OCI-LY3 (cell line): ENCODE results near the gene EFHC1.

Experiments used
- H2AFZ ChIP-seq: fragments of 200-600, 300-600 bp; shearing (Covaris generic); 2 replicates; pipeline ENCODE4 v1.6.0; 2014; ENCODE audit warnings: antibody characterized with exemption, low read depth, low read length
- H3K27ac ChIP-seq: fragments of 200-600, 300-600 bp; sonication (generic); 2 replicates; pipeline ENCODE4 v1.5.1; 2014; ENCODE audit warnings: mild to moderate bottlenecking, low read length, moderate library complexity, mixed read lengths
- H3K27me3 ChIP-seq: fragments of 200-600, 300-600 bp; sonication (generic); 2 replicates; pipeline ENCODE4 v1.6.1; 2014; ENCODE audit warnings: low read depth, low read length, mixed read lengths
- H3K36me3 ChIP-seq: fragments of 200-600, 300-600 bp; sonication (generic); replicated peaks from 2 replicates; pipeline ENCODE3; 2014; ENCODE audit warnings: low read depth, low read length, mixed read lengths
- H3K4me1 ChIP-seq: fragments of 300-600, 200-600 bp; sonication (generic); 2 replicates; pipeline ENCODE4 v1.6.1; 2014; ENCODE audit warnings: low read length, mixed read lengths
- H3K4me2 ChIP-seq: fragments of 200-600, 300-600 bp; sonication (generic); 2 replicates; pipeline ENCODE4 v1.6.1; 2014; ENCODE audit warnings: low read length, mixed read lengths
- H3K4me3 ChIP-seq: fragments of 300-600, 200-600 bp; sonication (generic); 2 replicates; pipeline ENCODE4 v1.5.1; 2014; ENCODE audit warnings: antibody characterized with exemption, mild to moderate bottlenecking, low read length, moderate library complexity
- H3K79me2 ChIP-seq: fragments of 300-600, 200-600 bp; shearing (Covaris generic); 2 replicates; pipeline ENCODE4 v1.6.1; 2014; ENCODE audit warnings: mild to moderate bottlenecking, low read length, mixed read lengths
- H3K9ac ChIP-seq: fragments of 300-600, 200-600 bp; shearing (Covaris generic); 2 replicates; pipeline ENCODE4 v1.6.0; 2014; ENCODE audit warnings: mild to moderate bottlenecking, low read length, moderate library complexity
- H3K9me3 ChIP-seq: fragments of 200-600, 300-600 bp; shearing (Covaris generic); 2 replicates; pipeline ENCODE4 v1.6.1; 2014; ENCODE audit warnings: low read length, mixed read lengths; ENCODE audit not compliant: insufficient read depth
- H4K20me1 ChIP-seq: fragments of 200-600, 300-600 bp; sonication (generic); 2 replicates; pipeline ENCODE4 v1.6.1; 2016; ENCODE audit warnings: low read length, mixed read lengths; ENCODE audit not compliant: insufficient read depth
- CTCF ChIP-seq: fragments of 200-600, 300-600 bp; sonication (generic); IDR thresholded peaks from 2 replicates; pipeline ENCODE4 v1.5.1; 2014; ENCODE audit warnings: antibody characterized with exemption, low read length, low read depth
- EZH2phosphoT487 ChIP-seq: fragments of 200-600 bp; shearing (Covaris generic); IDR thresholded peaks from 2 replicates; pipeline ENCODE4 v1.6.1; 2018; ENCODE audit warnings: antibody characterized with exemption, mixed run types, low read depth

EFHC1 gene

GRCh38 chr6:52544602-52545405 lies 124.7 kb downstream of the EFHC1 start:
- H3K9me3 ChIP-seq, result no peaks in the 10 kb centered on the region
- H4K20me1 ChIP-seq, result no peaks in the 10 kb centered on the region
- H3K4me3 ChIP-seq, result no peak overlapping the region
- H3K9ac ChIP-seq, result no peak overlapping the region
- H2AFZ ChIP-seq, result no peak overlapping the region
- peak overlapping the region; percentile 33; the same call in 1 of the 2 replicates for H3K4me2 ChIP-seq
- H3K36me3 ChIP-seq, result peaks cover 3% of the 10 kb centered on the region
- TF ChIP-seq CTCF (no peak), EZH2phosphoT487 (no peak)
- peaks cover 79% of the 10 kb centered on the region for H3K79me2 ChIP-seq
- peaks cover 71% of the 10 kb centered on the region for H3K4me1 ChIP-seq
- H3K27me3 ChIP-seq, result no peaks in the 10 kb centered on the region
- 0 out of 2 replicates have a peak overlapping the region, but pooled peaks have one; percentile 86 for H3K27ac ChIP-seq

- no peaks in the 10 kb centered on the region for H3K9me3 ChIP-seq
- TF ChIP-seq CTCF, result no peak
- no peak for TF ChIP-seq EZH2phosphoT487
- H3K4me2 ChIP-seq, result peak overlapping the region; percentile 76
- no peak overlapping the region for H2AFZ ChIP-seq
- peaks cover 79% of the 10 kb centered on the region for H3K4me1 ChIP-seq
- H3K9ac ChIP-seq, result peak overlapping the region; percentile 61
- peak overlapping the region; percentile 86 for H3K27ac ChIP-seq
- H3K27me3 ChIP-seq, result no peaks in the 10 kb centered on the region
- H3K4me3 ChIP-seq, result peak overlapping the region; percentile 53
- H3K36me3 ChIP-seq, result peaks cover 3% of the 10 kb centered on the region
- no peaks in the 10 kb centered on the region for H4K20me1 ChIP-seq
- H3K79me2 ChIP-seq, result peaks cover 76% of the 10 kb centered on the region
Measured at GRCh38 chr6:52545406-52546119, 125.4 kb downstream of the EFHC1 start.

DNA sequence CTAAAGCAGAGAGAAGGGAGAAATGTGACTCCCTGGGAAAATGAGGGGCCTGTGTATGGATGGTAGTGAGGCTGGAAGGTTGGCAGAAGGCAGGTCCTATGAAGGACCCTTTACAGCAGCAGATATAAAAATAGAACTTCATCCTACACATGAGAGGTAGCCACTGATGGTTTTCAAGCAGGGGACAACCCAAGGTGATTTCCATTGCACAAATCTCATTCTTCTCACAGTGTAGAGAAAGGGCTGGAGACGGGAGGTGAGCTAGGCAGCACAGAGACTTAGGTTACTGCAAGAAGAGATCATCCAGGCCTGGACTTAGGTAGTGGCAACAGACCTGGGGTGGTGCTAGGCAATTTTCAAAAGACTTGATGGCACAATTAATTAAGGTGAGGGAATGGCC lies 126.0 kb downstream of the EFHC1 start:
- H3K27ac ChIP-seq, result peak overlapping the region; percentile 86
- H3K36me3 ChIP-seq, result peaks cover 3% of the 10 kb centered on the region
- no peaks in the 10 kb centered on the region for H3K27me3 ChIP-seq
- H3K4me1 ChIP-seq, result peaks cover 85% of the 10 kb centered on the region
- no peak overlapping the region for H2AFZ ChIP-seq
- H3K4me3 ChIP-seq, result peak overlapping the region; percentile 53
- no peak for TF ChIP-seq CTCF
- no peak for TF ChIP-seq EZH2phosphoT487
- H4K20me1 ChIP-seq, result no peaks in the 10 kb centered on the region
- H3K9me3 ChIP-seq, result no peaks in the 10 kb centered on the region
- H3K79me2 ChIP-seq, result peaks cover 76% of the 10 kb centered on the region
- H3K4me2 ChIP-seq, result peak overlapping the region; percentile 76
- peak overlapping the region; percentile 61 for H3K9ac ChIP-seq

DNA sequence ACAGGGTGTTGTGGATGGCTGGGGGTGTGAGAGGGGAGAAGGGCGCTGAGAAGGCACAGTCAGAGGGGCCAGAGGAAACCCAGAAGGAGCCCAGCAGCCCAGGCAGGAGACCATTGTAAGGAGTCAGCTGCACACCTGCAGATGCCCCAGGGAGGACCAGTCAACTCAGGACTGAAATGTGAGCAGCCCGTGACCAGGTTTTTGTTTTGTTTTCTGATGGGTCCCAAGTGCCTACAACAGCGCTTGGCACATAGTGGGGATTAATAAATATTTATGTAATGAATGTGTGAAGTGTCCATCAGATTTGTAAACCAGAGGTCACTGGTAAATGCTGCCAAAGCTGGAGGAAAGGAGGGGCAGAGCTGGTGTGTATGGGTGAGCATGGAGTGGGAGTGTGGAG lies 126.5 kb downstream of the EFHC1 start:
- Histone ChIP-seq H3K36me3 (peaks cover 3% of the 10 kb centered on the region), H3K9me3 (no peaks in the 10 kb centered on the region), H3K4me2 (peak overlapping the region; percentile 76), H4K20me1 (no peaks in the 10 kb centered on the region), H3K4me1 (peaks cover 87% of the 10 kb centered on the region), H3K9ac (peak overlapping the region; percentile 61), H3K27ac (peak overlapping the region; percentile 86), H3K79me2 (peaks cover 80% of the 10 kb centered on the region), H3K4me3 (peak overlapping the region; percentile 53), H2AFZ (no peak overlapping the region), H3K27me3 (no peaks in the 10 kb centered on the region)
- TF ChIP-seq EZH2phosphoT487, result no peak
- TF ChIP-seq CTCF, result no peak
